ENCODE measurements around the gene STK10.

DNA sequence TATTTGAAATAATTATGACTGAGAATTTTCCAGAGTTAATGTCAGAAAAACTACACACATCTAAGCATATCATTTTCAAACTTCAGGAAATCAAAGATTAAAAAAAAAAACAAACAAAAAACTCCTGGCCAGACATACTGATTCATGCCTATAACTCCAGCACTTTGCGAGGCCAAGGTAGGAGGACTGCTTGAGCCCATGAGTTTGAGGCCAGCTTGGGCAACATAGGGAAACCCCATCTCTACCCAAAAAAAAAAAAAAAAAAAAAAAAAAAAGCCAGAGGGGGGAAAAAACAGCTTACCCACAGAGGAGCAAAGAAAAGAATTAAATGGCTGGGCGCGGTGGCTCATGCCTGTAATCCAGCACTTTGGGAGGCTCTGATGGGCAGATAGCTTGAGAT lies 28.3 kb upstream of the STK10 start:
- TF ChIP-seq EZH2 (IDR thresholded peaks at IDR 0.05; ENCODE audit: insufficient read depth, poor library complexity, severe bottlenecking) (no peak), EZH2phosphoT487 (IDR thresholded peaks at IDR 0.05; ENCODE audit: insufficient read depth, low read depth) (no peak)
